ENCODE results near the gene EFR3B.
"Not testable (repeated sequence)": the region's sequence is repeated elsewhere in the genome, so short reads cannot be mapped to it uniquely, and the experiment has no call there.

EFR3B gene

DNA sequence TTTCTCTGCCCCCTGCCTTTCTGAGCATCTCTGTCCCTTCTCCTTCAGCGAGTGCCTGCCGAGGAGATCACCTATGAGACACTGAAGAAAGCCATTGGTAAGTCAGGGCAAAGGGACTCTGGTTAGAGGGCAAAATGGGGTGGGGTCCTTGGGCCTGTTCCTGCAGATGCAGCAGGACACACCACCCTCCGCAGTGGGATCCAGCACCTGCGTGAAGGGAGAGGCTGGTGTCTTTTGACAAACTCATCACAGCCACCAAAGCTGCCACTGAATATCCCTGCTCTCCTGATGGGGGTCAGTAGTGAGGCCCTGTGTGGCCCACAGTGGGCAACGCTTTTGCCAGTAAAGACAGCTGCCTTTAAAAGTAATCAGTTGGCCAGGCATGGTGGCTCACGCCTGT lies 107.8 kb downstream of the EFR3B start:
- TF ChIP-seq INSM2 (tag by site-specific recombination; IDR thresholded peaks at IDR 0.05) (no peak), ZBTB17 (tag by site-specific recombination; IDR thresholded peaks at IDR 0.05) (no peak)
- no peak overlapping the region for H3K4me3 ChIP-seq (ENCODE audit: low read depth, low read length)
- no peaks in the 10 kb centered on the region for H3K9me3 ChIP-seq (ENCODE audit: control insufficient read depth, insufficient read depth, low read depth, low read length)
- peaks cover 0 to 7% of the 10 kb centered on the region in 2 experiments; a peak in 1 of 3 replicates for H3K36me3 ChIP-seq (ENCODE audit: control insufficient read depth in 2 of 2, insufficient read depth in 1 of 2, low read length in 2 of 2)
- CTCF ChIA-PET, result no interaction called here
- no peak overlapping the region for H3K27ac ChIP-seq (ENCODE audit: extremely low read depth, low read depth, low read length)
- POLR2A ChIA-PET, result no interaction called here
- H3K4me1 ChIP-seq (ENCODE audit: control insufficient read depth, insufficient read depth, low read length), result no peaks in the 10 kb centered on the region

- H3K9me3 ChIP-seq (ENCODE audit: control insufficient read depth, insufficient read depth, low read depth, low read length); H3K27ac ChIP-seq (ENCODE audit: extremely low read depth, low read depth, low read length); H3K4me3 ChIP-seq (ENCODE audit: low read depth, low read length); POLR2A ChIA-PET; CTCF ChIA-PET; H3K4me1 ChIP-seq (ENCODE audit: control insufficient read depth, insufficient read depth, low read length); H3K36me3 ChIP-seq (ENCODE audit: control insufficient read depth in 2 of 2, insufficient read depth in 1 of 2, low read length in 2 of 2): not testable (repeated sequence)
These were observed 109.1 kb downstream of the EFR3B start for GRCh38 chr2:25150993-25151392.

GRCh38 chr2:25151718-25152117 lies 109.8 kb downstream of the EFR3B start:
- TF ChIP-seq ZBTB6 (tag by site-specific recombination; IDR thresholded peaks at IDR 0.05) (no peak), ZFP69B (tag by site-specific recombination; IDR thresholded peaks at IDR 0.05) (no peak), ZBTB44 (tag by site-specific recombination; IDR thresholded peaks at IDR 0.05) (no peak), ZBTB21 (tag by site-specific recombination; IDR thresholded peaks at IDR 0.05) (no peak), ZNF514 (tag by site-specific recombination; IDR thresholded peaks at IDR 0.05) (no peak), ZNF354C (tag by site-specific recombination; IDR thresholded peaks at IDR 0.05; ENCODE audit: borderline replicate concordance, low read depth) (no peak), MYNN (tag by site-specific recombination; IDR thresholded peaks at IDR 0.05; ENCODE audit: borderline replicate concordance) (no peak), ZNF174 (tag by site-specific recombination; IDR thresholded peaks at IDR 0.05) (no peak), BCL11B (tag by site-specific recombination; IDR thresholded peaks at IDR 0.05; ENCODE audit: low read depth) (no peak)
- no peak overlapping the region for H3K4me3 ChIP-seq (ENCODE audit: low read depth, low read length)
- ChIA-PET POLR2A (no interaction called here), CTCF (interaction anchor here (0.6 to 0.7 kb wide), 2 partner anchors 415 to 587 kb away, joined by 3 to 4 read pairs; no protein-coding TSS in a partner anchor)
- H3K4me1 ChIP-seq (ENCODE audit: control insufficient read depth, insufficient read depth, low read length), result no peaks in the 10 kb centered on the region
- H3K27ac ChIP-seq (ENCODE audit: extremely low read depth, low read depth, low read length), result no peak overlapping the region
- H3K36me3 ChIP-seq (ENCODE audit: control insufficient read depth in 2 of 2, insufficient read depth in 1 of 2, low read length in 2 of 2), result no peaks in the 10 kb centered on the region
- H3K9me3 ChIP-seq (ENCODE audit: control insufficient read depth, insufficient read depth, low read depth, low read length), result no peaks in the 10 kb centered on the region

DNA sequence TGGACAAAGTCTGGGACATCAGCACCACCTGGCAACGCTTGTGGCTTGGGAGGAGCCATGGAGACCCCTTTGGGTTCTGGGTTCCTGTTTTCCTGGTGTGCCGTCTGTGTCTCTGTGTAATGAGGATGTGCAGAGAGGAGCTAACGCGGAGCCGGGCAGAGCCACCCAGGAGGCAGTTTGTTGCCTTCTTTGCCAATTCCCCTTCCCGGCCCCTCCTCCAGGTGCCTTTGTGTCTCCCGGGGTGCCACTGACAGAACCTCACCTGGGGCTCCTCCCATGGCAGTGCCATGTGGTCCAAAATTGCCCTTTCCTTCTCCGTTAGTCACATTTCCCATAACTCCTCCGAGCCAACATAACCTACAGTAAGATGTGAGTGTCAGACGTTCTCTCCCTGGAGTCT lies 113.5 kb downstream of the EFR3B start:
- TF ChIP-seq ZNF214 (tag by site-specific recombination; IDR thresholded peaks at IDR 0.05; ENCODE audit: borderline replicate concordance) (no peak), ZNF777 (tag by site-specific recombination; IDR thresholded peaks at IDR 0.05; ENCODE audit: borderline replicate concordance) (no peak), ZNF621 (tag by site-specific recombination; IDR thresholded peaks at IDR 0.05) (no peak), ZNF837 (tag by site-specific recombination; IDR thresholded peaks at IDR 0.05) (no peak), ZNF645 (tag by site-specific recombination; IDR thresholded peaks at IDR 0.05) (no peak), ZNF571 (tag by site-specific recombination; IDR thresholded peaks at IDR 0.05) (no peak)
- no peaks in the 10 kb centered on the region for H3K9me3 ChIP-seq (ENCODE audit: control insufficient read depth, insufficient read depth, low read depth, low read length)
- no peak overlapping the region for H3K4me3 ChIP-seq (ENCODE audit: low read depth, low read length)
- H3K4me1 ChIP-seq (ENCODE audit: control insufficient read depth, insufficient read depth, low read length), result no peaks in the 10 kb centered on the region
- ChIA-PET CTCF (interaction anchor here (0.5 kb wide), 1 partner anchor 42 kb away, joined by 3 read pairs; no protein-coding TSS in a partner anchor), POLR2A (no interaction called here)
- no peak overlapping the region for H3K27ac ChIP-seq (ENCODE audit: extremely low read depth, low read depth, low read length)
- no peaks in the 10 kb centered on the region for H3K36me3 ChIP-seq (ENCODE audit: control insufficient read depth in 2 of 2, insufficient read depth in 1 of 2, low read length in 2 of 2)
